HG03432 (cell line): Measurements from ENCODE around the gene TTLL10.
A peak's percentile ranks its signal among the peaks of the same experiment; 100 is the strongest.

ENCODE experiments used
- ATAC-seq: cut with Tn5 transposase; IDR thresholded peaks from one replicate; pipeline ENCODE4 v1.9.1; 2021; ENCODE audit warnings: mild to moderate bottlenecking, moderate library complexity; ENCODE audit not compliant: unreplicated experiment

TTLL10 gene

DNA sequence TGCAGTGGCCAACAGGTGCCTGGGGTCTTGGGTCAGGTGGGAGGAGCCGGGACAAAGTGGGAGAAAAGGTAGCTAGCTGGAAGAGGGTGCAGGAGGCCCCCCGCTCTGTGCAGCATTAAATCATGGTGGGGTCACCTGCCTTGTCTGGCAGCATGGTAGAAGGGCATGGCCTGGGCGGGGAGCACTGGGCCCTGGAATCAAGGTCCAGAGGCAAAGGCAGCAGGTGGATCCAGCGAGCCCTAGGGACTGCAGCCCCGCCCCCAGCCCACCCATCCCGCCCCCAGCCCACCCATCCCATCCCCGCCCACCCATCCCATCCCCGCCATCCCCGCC is 16.7 kb upstream of the TTLL10 start:
- no peak for ATAC-seq

DNA sequence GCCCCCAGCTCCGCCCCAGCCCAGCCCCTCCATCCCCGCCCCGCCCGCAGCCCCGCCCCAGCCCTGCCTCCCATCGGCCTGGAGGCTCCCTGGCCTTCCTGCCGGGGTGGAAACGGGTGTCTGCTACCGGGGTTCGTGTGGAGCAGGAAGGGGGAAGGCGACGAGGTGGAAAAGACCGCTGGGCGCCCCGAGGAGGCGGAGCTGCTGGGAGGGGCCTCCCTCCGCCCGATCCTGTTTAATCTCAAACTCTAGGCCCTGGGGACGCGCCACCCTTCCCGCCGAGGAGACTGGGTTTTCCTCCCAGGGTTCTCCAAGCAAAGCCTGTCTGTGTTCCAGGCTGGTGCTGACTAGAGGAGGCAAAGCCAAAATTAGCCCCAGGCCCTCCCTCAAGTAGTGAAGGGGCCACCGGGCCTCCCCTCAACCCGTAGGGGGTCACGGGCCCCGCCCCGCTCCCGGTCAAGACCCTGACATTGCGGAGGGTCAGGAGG is 16.2 kb upstream of the TTLL10 start:
- ATAC-seq, result peak; percentile 59

DNA sequence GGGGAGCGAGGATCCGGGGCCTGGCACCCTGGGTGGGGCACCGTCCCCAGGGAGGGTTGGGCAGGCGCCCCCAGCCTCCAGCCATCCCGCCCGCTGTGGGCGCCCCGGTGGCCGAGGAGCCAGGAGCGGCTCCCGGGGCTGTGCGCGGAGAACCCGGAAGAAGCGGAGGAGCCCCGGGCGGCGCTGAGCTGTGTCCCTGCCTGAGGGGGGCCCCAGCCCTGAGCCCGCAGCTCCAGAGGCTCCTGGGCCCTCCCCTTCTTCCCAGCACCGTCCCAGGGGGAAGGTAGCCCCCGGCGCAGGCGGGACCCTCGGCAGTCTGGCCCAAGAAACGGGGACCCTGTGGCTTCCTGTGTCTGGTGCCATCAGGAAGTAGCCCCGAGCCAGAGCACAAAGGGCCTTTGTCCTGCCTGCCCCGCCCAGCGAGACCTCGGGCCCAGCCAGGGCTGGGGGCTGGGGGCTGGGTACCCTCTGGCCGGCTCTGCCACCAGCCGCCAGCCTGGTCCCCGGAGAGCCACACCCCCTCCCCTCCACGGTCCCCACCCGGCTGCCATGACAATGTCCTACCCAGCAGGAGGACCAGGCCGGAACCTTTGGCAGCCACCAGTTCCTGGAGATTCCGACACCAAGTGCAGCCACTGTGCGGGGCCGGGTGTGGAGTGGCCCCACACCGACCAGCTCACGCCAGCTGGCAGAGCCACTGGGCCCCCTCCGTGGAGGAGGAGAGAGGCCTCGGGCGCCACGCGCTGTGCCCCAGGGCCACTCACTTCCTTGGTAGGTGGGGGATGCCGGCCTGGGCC is 15.6 kb upstream of the TTLL10 start:
- peak; percentile 45 for ATAC-seq

DNA sequence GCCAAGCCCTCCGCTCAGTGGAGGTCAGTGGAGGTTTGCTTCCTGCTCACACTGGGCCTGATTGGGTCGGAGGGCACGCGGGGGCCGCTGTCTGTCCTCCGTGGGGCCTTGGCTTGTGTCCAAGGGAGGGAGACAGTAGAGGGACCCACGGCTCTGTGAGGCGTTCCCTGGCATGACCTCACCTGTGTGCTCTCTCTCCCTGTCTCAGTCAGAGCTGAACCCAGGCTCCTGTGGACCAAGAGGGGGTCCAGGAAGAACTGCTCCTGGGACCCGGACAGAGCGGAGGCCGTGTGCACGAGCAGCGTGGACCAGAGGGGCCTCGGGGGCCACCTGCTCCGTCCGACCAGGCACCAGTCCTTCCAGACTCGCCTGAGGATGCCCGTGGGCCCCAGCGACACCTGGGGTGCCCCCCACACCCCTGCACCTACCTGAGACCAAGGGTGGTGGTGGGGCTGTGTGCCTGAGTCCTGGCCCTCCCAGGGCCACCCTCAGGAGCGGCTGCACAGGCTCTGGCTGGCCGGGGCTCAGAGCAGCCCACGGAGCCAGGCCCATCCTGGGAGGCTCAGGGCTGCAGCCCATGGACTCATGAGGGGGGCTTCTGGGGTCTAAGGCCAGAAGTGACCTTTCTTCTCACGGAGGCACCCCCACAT is 13.3 kb upstream of the TTLL10 start:
- ATAC-seq, result no peak

DNA sequence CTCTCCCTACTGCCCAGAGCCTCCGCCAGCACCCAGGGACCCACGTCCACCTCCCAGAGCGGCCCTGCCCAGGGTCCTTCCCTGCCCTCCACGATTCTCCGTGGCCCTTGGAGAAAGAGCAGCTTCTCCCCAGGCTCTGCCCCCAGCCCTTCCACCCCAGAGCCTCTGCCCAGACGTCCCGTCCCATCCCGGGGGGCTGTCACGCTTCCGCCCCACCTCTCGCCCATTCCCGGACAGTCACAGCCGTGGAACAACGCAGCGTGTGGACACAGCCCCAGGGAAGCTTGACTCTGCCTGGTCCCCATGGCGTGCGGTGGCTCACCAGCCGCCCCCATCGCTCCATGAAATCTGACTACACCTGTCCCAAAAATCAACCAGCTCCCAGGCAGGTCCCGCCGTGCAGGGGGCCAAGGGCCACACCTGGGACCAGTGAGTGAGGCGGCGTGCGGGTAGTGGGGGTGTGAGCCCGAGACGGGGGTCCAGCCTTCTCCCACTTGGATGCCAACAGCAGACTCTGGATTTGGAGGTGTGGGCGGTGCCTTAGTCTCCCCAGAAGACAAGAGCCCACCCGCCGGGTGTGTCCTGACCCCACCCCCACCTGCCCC is 12.5 kb upstream of the TTLL10 start:
- ATAC-seq, result no peak

DNA sequence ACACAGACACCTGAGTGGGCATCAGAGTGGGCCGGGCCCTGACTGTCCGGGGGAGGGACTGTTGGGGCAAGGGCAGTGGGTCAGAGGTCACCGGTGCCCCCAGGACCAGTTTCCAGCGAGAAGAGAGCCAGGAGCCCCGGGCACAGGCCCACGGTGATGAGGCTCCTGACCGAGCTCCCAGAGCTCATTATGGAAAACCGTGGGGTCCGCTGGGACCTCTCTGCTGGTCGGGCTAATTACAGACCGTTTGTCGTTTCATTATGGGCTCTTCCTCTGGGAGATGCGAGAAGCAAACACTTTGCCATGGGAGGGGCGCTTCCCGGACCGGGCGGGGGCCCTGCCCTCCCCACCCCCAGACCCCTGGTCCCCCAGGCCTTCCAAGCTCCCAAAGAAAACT is 12.0 kb upstream of the TTLL10 start:
- ATAC-seq, result no peak

DNA sequence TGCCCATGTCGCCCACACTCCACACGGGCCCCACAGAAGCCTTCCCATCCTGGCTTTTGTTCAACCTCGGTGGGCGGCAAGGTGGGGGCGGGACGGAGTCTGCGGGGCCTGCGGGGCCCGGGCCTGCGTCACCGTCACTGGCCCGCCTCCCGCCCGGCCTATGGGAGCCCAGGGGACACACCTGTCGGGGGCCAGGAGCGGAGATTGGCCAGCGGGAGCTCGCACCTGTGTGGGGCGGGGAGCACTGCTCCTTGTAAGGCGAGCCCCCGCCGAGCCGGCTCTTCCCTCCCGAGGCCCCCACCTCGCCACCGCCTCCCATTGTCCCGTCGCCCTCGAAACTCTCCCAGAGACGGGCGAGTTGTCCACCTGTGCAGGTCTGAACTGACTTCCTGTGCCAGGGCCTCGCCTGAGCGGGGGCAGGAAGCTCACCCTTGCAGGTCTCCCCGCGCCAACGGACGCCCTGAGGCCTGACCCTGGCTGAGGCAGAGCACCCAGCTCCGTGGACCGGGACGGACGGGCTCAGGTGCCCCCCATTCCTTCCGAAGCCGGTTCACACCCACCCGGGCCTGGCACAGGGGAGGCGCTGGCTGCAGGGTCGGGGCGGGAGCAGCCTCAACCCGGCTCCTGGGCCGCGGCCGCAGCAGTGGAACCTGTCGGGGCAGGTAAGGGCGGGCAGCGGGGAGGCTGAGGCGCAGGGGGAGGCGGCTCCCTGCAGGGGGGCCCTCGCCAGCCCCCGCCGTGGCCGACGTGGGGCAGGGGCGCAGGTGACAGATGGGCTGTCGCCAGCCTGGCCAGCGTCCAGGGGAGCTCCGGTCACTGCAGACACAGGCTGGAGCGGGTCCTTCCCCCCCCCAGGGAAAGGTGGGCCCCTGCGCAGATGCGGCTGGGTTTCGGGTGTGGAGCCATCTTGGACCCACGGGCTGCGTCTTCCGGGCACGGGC is 10.8 kb upstream of the TTLL10 start:
- no peak for ATAC-seq

DNA sequence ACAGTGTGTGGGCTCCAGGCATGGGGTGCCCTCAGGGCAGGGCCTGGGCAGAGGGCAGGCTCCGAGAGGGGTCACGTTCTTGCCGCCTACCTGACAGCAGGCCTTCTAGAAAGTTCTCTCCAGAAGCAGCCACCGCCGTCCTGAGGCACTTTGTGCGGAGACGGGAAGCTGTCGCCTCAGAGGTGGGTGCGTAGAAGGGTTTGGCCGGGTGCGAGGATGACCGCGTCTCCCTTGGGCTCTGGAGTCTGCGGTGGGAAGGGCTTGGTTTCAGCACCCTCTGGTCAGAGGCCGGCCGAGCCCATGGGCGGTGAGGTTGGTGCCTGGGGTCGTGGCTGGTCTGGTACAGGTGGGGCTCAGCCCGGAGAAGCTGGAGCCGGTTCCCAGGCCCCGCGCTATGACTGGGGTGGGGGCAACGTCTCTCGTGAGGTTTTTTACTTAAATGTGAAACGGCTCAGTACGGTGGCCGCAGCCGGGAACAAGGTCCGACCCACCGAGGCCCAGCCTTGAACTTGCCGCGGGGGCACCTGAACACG is 10.1 kb upstream of the TTLL10 start:
- ATAC-seq, result no peak

DNA sequence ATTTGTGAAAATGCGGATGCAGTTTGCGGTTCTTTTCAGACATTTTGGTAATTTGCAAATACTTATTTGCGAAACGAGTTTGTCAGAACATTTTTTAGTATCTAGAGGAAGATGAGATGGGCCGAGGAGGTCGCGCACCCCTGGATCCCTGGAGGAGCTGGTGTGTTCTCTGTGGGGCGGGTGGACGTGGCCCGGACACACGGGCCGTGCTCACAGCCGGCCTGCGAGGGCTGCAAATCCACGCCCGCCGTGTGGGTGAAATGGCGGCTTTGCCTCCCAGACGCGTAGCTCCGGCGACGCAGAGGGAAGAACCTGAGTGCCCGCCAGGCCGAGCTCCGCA is 9.3 kb upstream of the TTLL10 start:
- ATAC-seq, result no peak

DNA sequence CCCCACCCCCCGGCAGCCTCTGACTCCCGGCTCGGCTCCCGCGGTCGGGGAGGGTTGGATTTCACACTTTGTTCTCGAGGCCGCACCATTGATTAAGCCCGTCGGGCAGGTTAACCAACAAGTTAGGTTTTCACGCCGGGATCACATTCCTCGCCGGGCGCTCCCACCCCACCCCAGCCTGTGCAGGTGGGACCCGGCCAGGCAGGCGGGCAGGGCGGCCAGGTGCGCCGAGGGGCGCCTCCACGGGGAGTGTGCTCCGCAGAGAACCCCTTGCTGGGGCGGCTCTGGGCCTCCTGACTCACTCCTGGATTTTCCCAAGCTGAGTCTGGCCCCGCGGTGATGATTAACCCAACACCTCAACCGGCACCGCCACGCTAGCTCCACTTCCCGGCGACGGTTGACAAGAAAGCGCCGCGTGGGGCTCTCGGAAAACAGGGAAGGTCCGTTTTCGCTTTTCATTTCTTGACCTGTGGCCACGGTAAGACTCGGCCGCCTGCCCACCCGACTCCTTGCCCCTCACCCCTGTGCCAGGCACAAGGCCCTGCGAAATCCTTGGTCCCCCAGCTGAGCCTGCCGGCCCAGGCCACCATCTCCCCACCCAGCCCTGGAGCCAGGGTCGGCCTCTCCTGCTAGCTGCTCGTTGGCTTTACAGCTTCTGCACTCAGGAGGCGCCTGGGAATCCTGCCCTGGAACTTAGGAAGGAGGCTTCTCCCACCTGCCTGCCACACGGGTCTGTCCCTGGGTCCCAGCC is 8.8 kb upstream of the TTLL10 start:
- no peak for ATAC-seq

DNA sequence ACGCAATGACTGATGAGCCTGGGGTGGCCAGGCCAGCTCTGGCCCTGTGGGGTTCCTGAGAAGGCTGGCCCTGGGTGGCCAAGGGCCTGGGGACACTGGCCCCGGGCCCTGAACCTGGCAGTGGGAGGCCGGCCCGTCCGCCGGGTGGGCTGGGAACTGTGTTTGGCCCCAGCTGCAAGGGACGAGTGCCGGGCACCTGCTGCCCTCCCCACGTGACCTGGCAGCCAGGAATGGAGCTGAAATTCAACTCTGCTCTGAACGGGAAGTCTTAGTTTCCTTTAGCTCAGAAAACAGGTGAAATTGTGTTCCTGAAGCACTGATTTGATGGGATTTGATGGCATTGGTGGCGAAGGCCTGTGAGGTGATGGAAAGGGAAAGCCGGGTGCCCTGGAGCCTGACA is 8.2 kb upstream of the TTLL10 start:
- no peak for ATAC-seq

DNA sequence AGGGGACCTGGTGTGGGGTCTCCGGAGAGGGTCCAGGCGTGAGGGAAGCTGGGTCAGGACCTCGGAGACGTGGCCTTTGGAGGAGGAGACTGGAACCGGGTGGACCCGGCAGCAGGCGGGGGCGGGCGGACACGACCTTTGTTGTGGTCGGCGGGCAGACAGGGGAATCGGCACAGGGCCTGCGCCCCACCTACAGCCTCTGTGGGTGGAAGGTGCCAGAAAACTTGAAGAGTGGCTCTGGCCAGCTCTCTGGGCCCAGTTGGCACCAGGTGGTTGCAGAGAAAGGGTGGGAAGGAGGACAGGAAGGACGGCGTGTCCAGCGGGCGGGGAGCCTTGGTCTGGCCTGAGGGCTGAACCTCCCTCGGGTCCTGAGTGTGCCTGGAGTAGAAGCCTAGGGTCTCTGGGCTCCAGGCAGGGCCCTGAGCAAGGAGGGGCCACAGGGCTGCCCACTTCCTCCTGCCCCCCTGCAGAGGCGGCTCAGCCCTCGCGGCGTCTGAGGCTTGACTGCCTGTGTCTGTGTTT is 7.7 kb upstream of the TTLL10 start:
- ATAC-seq, result no peak

DNA sequence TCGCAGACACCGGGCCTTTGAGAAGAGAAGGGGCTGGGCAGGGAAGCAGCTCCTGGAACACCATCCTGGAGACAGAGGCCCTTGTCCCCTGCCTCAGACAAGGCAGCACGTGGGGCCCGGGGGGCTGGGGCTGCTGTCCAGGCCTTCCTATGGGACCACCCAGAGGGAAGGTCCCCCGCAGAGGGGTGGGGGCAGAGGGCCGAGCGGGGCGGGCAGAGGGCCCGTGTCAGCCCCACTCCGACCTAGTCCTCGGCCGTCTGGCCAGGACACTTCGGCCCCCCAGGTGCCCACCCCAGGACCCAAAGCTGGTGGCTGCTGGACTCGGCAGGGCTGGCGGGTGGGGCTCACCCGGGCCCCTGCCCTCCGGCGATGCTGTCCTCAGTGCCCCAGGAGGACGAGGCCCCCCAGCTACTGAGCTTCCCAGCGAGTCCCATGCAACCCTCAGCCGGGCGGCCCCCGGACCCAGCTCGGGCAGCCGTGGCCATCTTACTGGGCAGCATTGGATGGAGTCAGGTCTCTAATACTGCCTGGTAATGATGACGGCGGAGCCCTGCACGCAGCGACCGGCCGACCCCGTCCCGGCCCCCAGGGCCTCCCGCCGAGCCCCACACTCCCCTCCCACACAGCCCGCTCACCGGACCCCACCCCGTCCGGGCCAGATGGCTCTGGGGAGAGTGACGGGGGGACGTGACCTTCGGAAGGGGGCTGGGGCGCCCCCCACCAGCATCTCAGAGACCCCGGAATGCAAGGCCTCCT is 6.9 kb upstream of the TTLL10 start:
- ATAC-seq, result no peak

DNA sequence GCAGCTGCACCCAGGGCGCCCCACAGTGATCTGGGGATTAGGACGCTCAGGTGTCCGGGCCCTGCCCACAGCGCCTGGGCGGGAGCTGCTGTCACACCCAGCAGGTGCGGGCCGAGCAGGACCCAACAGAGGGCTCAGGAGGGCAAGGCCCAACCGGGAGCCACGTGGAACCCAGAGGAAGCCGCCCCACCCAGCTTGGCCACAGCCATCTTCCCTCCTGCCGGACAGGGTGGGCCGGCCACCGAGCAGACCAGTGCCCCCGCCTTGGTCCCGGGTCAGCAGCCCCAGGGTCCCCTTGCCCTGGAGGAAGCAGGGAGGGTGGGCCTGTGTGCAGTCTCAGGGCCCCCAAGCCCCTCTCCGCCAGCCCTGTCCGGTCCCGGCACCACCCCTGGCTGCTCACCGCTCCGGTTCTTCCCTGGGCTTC is 6.3 kb upstream of the TTLL10 start:
- no peak for ATAC-seq

DNA sequence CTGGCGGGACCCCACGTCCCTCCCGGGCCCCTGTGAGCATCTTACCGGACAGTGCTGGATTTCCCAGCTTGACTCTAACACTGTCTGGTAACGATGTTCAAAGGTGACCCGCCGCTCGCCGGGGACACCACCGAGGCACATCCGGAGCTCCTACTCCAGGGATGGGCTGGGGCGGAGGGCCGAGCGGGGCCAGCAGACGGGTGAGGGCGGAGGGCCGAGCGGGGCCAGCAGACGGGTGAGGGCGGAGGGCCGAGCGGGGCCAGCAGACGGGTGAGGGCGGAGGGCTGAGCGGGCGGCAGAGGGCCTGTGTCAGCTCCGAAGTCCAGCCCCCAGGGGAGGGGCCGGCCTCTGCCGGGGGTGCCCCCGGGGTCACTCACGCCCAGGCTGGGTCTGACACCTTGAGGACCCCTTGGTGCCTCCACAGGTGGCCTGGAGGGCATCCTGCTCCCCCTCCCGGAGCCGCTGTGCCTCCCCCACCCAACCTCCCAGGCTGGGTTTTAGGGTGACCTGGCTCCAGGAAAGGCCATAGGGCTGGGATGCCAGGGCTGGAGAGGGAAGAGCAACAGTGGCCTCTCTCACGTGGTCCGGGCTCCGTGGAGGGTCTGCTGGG is 5.7 kb upstream of the TTLL10 start:
- ATAC-seq, result no peak

DNA sequence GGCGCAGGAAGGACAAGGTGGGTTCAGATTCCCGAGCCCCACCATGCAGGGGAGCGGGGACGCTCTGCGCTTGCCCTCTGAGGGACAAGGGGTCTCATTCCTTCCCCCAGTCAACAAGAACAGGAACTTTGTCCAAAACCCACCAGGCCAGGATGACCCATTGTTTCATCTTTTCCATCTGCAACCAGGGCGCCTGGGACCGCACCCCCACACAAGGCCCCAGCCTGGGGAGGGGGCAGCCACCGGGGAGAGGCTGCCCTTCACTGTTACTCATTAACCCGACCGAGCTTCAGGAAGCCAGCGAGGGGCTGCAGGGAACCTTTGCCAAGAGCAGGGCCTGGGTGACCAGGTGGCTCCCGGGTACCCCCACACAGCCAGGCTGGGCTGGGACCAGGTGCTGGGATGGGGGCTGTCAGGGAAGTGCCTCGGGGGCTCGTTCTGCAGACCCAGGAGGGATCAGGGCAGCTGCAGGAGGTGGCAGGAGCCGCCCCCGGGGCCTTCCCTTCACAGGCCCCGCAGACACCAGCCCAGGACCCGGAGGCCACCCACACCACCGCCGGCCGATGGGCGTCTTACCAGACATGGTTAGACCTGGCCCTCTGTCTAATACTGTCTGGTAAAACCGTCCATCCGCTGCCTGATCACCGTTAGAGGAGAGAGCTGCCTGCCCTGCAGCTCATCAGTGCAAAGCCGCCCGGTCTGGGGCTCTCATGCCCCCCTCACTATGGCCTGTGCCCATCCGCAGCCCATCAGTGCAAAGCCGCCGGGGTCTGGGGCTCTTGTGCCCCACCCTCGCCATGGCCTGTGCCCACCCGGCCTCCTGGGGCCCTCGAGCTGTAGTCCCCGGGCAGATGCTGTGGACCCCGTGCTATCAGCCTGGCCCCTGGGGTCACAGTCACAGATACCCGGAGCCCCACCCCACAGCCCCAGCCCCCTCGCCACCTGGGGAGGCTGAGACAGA is 4.9 kb upstream of the TTLL10 start:
- ATAC-seq, result no peak

DNA sequence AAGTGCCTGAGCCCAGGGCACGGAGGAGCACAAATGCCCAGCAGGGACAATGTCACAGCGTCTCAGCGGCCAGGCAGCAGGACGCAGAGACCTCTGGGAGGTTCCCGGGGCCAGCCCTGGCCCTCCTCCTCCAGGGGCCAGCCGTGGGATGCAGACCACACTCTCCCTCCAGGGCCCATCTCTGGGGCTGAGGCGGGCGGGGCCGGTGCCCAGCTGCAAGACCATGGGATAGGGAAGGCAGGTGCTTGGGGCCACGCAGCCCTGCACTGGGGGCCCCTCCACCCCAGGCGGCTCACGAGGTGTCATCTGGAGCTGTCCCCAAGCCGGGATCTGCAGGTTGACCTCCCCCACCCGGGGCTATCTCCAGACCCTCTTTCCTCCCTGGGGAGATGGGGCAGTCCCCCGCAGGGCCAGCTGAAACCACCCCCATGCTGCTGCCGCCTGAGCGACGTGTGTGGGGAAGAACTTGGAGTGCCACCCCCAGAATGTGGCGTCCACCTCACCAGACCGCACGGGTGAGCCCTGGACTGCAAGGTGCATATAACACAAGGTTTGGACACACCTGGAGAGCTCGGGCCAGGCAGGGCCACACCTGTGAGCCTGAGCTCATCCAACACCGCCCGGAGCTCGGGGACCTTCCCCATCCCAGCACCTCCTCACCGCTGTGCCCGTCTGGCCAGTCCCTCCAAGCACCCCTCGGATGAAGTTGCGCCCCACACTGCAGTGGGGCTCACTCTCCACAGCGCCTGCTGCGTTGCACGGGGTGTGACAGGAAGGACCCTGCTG is 4.1 kb upstream of the TTLL10 start:
- ATAC-seq, result no peak
